ENCODE measurements around the gene CD300A. TPM values are rescaled to one million over a fixed set of nuclear protein-coding genes. Genes with fewer than 3 reads are reported as not detected.

CD300A gene
- total and polyA plus RNA-seq, 2 donors (not counting 1 experiment from before 2014, with no cell fraction given) = 2.4 to 5.7 TPM

DNA sequence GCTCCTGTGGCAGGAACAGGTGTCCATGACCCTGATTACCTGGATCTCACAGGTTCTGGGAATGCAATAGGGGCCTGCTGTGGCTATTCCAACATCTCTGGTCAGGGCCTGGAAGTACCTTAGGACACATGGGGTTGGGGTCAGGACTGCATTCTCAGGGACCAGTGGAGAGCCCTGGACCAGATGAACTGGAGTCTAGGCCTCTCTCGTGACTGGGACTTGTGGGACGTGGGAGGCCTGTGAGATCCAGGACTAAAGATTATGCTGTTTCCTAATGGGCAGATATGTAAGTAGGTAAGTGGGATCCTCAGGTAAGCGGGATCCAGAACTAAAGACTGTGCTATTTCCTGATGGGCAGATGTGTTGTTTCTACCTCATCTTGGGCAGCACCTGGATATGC, 16.2 kb upstream of the CD300A start:
- POLR2A ChIA-PET = no interaction called here
- WGBS (ENCODE audit: insufficient coverage) = 91% methylated on average over 3 of the region's 3 CpGs
- Histone ChIP-seq H3K9ac (ENCODE audit: low read length) (no peak overlapping the region), H3K9me3 (ENCODE audit: control extremely low read depth in 1 of 3, control insufficient read depth in 2 of 3, insufficient read depth in 1 of 3, low read length in 2 of 3) (peaks cover 0 to 8% (median 0%) of the 10 kb centered on the region in 3 donors), H3K36me3 (replicated peaks in 1 of 2; ENCODE audit: control extremely low read depth in 1 of 2, control insufficient read depth in 1 of 2, extremely low read depth in 1 of 2, insufficient read depth in 2 of 2, low read length in 1 of 2) (no peaks in the 10 kb centered on the region), H3K27ac (ENCODE audit: low read length in 2 of 2) (no peak overlapping the region), H2AFZ (ENCODE audit: insufficient read depth, low read depth, low read length, poor library complexity, severe bottlenecking) (no peak overlapping the region), H3K4me2 (replicated peaks; ENCODE audit: low read depth, low read length, poor library complexity, severe bottlenecking) (no peak overlapping the region), H4K20me1 (ENCODE audit: control insufficient read depth, insufficient read depth, low read length, poor library complexity, severe bottlenecking) (no peaks in the 10 kb centered on the region), H3K4me3 (ENCODE audit: control extremely low read depth in 1 of 5, extremely low read depth in 1 of 5, insufficient read depth in 1 of 5, low read depth in 2 of 5, low read length in 4 of 5) (no peak overlapping the region), H3K79me2 (ENCODE audit: control insufficient read depth, insufficient read depth, low read length) (no peaks in the 10 kb centered on the region), H3K27me3 (replicated peaks in 1 of 4; ENCODE audit: control extremely low read depth in 1 of 4, control insufficient read depth in 3 of 4, insufficient read depth in 4 of 4, low read length in 3 of 4) (peaks cover 0 to 33% (median 8%) of the 10 kb centered on the region in 4 experiments), H3K4me1 (ENCODE audit: control insufficient read depth in 2 of 2, insufficient read depth in 2 of 2, low read length in 2 of 2) (peaks cover 11 to 15% of the 10 kb centered on the region in 2 donors)
- ATAC-seq (ENCODE audit: low read depth) = no peak
- no peaks in the 10 kb centered on the region for H3K9me3 Mint-ChIP-seq (ENCODE audit: insufficient read depth)
- peaks cover 27% of the 10 kb centered on the region for H3K27me3 Mint-ChIP-seq
- CTCF ChIA-PET = interaction anchor here (1.2 to 1.3 kb wide), 2 partner anchors 71 to 82 kb away, joined by 4 read pairs; no protein-coding TSS in a partner anchor
- intact Hi-C loops (cut with micrococcal nuclease) = no loop called here
- TF ChIP-seq, protein P1, sequence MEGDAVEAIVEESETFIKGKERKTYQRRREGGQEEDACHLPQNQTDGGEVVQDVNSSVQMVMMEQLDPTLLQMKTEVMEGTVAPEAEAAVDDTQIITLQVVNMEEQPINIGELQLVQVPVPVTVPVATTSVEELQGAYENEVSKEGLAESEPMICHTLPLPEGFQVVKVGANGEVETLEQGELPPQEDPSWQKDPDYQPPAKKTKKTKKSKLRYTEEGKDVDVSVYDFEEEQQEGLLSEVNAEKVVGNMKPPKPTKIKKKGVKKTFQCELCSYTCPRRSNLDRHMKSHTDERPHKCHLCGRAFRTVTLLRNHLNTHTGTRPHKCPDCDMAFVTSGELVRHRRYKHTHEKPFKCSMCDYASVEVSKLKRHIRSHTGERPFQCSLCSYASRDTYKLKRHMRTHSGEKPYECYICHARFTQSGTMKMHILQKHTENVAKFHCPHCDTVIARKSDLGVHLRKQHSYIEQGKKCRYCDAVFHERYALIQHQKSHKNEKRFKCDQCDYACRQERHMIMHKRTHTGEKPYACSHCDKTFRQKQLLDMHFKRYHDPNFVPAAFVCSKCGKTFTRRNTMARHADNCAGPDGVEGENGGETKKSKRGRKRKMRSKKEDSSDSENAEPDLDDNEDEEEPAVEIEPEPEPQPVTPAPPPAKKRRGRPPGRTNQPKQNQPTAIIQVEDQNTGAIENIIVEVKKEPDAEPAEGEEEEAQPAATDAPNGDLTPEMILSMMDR (IDR thresholded peaks at IDR 0.05) = no peak
- TF ChIP-seq EZH2 (IDR thresholded peaks at IDR 0.05; ENCODE audit: borderline replicate concordance, insufficient read depth, low read depth, low read length, poor library complexity, severe bottlenecking) = no peak
- peaks cover 4% of the 10 kb centered on the region for H3K4me1 Mint-ChIP-seq
- H3K4me3 Mint-ChIP-seq = no peak overlapping the region
- no peak for DNase-seq
- no peak overlapping the region for H3K27ac Mint-ChIP-seq

DNA sequence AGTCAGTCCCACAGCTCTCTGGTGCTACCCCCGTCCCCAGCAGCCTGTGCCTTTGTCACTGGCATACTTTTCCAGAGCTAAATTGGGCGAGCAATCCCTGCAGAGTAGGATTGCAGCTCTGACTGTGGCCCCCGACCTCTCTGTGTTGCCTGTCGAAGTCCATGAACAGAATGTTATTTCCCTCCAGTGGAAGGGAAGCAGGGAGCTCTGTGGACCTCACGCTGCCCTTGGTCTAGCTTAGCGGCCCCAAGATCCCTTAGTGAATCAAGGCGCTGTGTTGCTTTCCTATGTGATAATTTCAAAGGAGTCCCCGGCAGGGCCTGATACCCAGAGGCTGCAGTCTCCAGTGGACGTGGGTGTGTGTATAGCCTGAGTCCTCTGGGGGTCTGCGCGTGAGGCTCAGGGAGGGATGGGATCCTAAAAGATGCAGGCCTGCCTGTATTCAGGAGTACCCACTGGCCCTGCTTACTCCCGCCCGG, 15.5 kb upstream of the CD300A start:
- ATAC-seq (ENCODE audit: low read depth) = no peak
- no peak overlapping the region for H3K4me2 ChIP-seq (replicated peaks; ENCODE audit: low read depth, low read length, poor library complexity, severe bottlenecking)
- H3K79me2 ChIP-seq (ENCODE audit: control insufficient read depth, insufficient read depth, low read length) = no peaks in the 10 kb centered on the region
- POLR2A ChIA-PET = no interaction called here
- no peaks in the 10 kb centered on the region for H4K20me1 ChIP-seq (ENCODE audit: control insufficient read depth, insufficient read depth, low read length, poor library complexity, severe bottlenecking)
- peaks cover 11 to 15% of the 10 kb centered on the region in 2 donors for H3K4me1 ChIP-seq (ENCODE audit: control insufficient read depth in 2 of 2, insufficient read depth in 2 of 2, low read length in 2 of 2)
- no peak overlapping the region for H3K27ac ChIP-seq (ENCODE audit: low read length in 2 of 2)
- Mint-ChIP-seq H3K4me3 (no peak overlapping the region), H3K4me1 (peaks cover 4% of the 10 kb centered on the region), H3K27ac (no peak overlapping the region), H3K9me3 (ENCODE audit: insufficient read depth) (no peaks in the 10 kb centered on the region), H3K27me3 (peaks cover 31% of the 10 kb centered on the region)
- peaks cover 0 to 8% (median 0%) of the 10 kb centered on the region in 3 donors for H3K9me3 ChIP-seq (ENCODE audit: control extremely low read depth in 1 of 3, control insufficient read depth in 2 of 3, insufficient read depth in 1 of 3, low read length in 2 of 3)
- DNase-seq = no peak
- no peak overlapping the region for H2AFZ ChIP-seq (ENCODE audit: insufficient read depth, low read depth, low read length, poor library complexity, severe bottlenecking)
- TF ChIP-seq EZH2 (IDR thresholded peaks at IDR 0.05; ENCODE audit: borderline replicate concordance, insufficient read depth, low read depth, low read length, poor library complexity, severe bottlenecking) = no peak
- TF ChIP-seq, protein P1 (IDR thresholded peaks at IDR 0.05) = no peak
- WGBS (ENCODE audit: insufficient coverage) = 92% methylated on average over 13 of the region's 13 CpGs
- H3K9ac ChIP-seq (ENCODE audit: low read length) = no peak overlapping the region
- no peak overlapping the region for H3K4me3 ChIP-seq (ENCODE audit: control extremely low read depth in 1 of 5, extremely low read depth in 1 of 5, insufficient read depth in 1 of 5, low read depth in 2 of 5, low read length in 4 of 5)
- H3K36me3 ChIP-seq (replicated peaks in 1 of 2; ENCODE audit: control extremely low read depth in 1 of 2, control insufficient read depth in 1 of 2, extremely low read depth in 1 of 2, insufficient read depth in 2 of 2, low read length in 1 of 2) = no peaks in the 10 kb centered on the region
- peaks cover 0 to 27% (median 8%) of the 10 kb centered on the region in 4 experiments for H3K27me3 ChIP-seq (replicated peaks in 1 of 4; ENCODE audit: control extremely low read depth in 1 of 4, control insufficient read depth in 3 of 4, insufficient read depth in 4 of 4, low read length in 3 of 4)
- CTCF ChIA-PET = interaction anchor here (1.2 to 1.3 kb wide), 2 partner anchors 72 to 83 kb away, joined by 4 read pairs; no protein-coding TSS in a partner anchor
- intact Hi-C loops (cut with micrococcal nuclease) = no loop called here

Data from B cell (primary cell).